GM18499 (cell line): ENCODE results near the gene PNPLA7.

Experiments used
- ATAC-seq: cut with Tn5 transposase; IDR thresholded peaks from one replicate; pipeline ENCODE4 v1.9.1; 2021; ENCODE audit warnings: moderate number of reproducible peaks; ENCODE audit not compliant: insufficient read depth, unreplicated experiment

The PNPLA7 gene

GRCh38 chr9:137498720-137499150 is 51.5 kb downstream of the PNPLA7 start:
- ATAC-seq, result no peak

- ATAC-seq, result no peak
Observed at GRCh38 chr9:137497921-137498719, 52.1 kb downstream of the PNPLA7 start.

- no peak for ATAC-seq
Observed at GRCh38 chr9:137496601-137497375, 53.4 kb downstream of the PNPLA7 start.

GRCh38 chr9:137494550-137495351 is 55.5 kb downstream of the PNPLA7 start:
- ATAC-seq, result no peak

- ATAC-seq, result no peak
Observed at GRCh38 chr9:137494104-137494544, 56.1 kb downstream of the PNPLA7 start.

GRCh38 chr9:137493364-137494103 is 56.7 kb downstream of the PNPLA7 start:
- no peak for ATAC-seq

GRCh38 chr9:137492464-137493363 is 57.5 kb downstream of the PNPLA7 start:
- ATAC-seq, result no peak

- ATAC-seq, result no peak
Observed at GRCh38 chr9:137491735-137492432, 58.3 kb downstream of the PNPLA7 start.

- no peak for ATAC-seq
Observed at GRCh38 chr9:137490532-137491186, 59.5 kb downstream of the PNPLA7 start.

- ATAC-seq, result no peak
Observed at GRCh38 chr9:137488906-137489305, 61.3 kb downstream of the PNPLA7 start.

GRCh38 chr9:137488327-137488653 is 61.9 kb downstream of the PNPLA7 start:
- no peak for ATAC-seq

- ATAC-seq, result no peak
Observed at GRCh38 chr9:137487454-137488326, 62.5 kb downstream of the PNPLA7 start.

- no peak for ATAC-seq
Observed at GRCh38 chr9:137486545-137487453, 63.4 kb downstream of the PNPLA7 start.

GRCh38 chr9:137486141-137486490 is 64.1 kb downstream of the PNPLA7 start:
- no peak for ATAC-seq

GRCh38 chr9:137485343-137486140 is 64.7 kb downstream of the PNPLA7 start:
- no peak for ATAC-seq
